Endothelial cell (in vitro differentiated cells): ENCODE measurements around the gene CFAP53. TPM values are rescaled to one million over a fixed set of nuclear protein-coding genes. Genes with fewer than 3 reads are reported as not detected.
A peak's percentile ranks its signal among the peaks of the same experiment; 100 is the strongest.

Experiments
- DNase-seq: peaks from one replicate; pipeline ENCODE4 v3.0.0; 2021; ENCODE audit warnings: low spot score
- H3K27ac Mint-ChIP-seq: one replicate; pipeline ENCODE4 v1.8.0; 2021; ENCODE audit warnings: mixed read lengths, inconsistent platforms; ENCODE audit not compliant: unreplicated experiment
- H3K27me3 Mint-ChIP-seq: one replicate; pipeline ENCODE4 v1.8.0; 2021; ENCODE audit warnings: mild to moderate bottlenecking, moderate library complexity, mixed read lengths, inconsistent platforms; ENCODE audit not compliant: unreplicated experiment
- H3K36me3 Mint-ChIP-seq: one replicate; pipeline ENCODE4 v1.8.0; 2021; ENCODE audit warnings: mild to moderate bottlenecking, low read depth, mixed read lengths, inconsistent platforms; ENCODE audit not compliant: unreplicated experiment
- H3K4me1 Mint-ChIP-seq: one replicate; pipeline ENCODE4 v1.8.0; 2021; ENCODE audit warnings: mild to moderate bottlenecking, mixed read lengths, inconsistent platforms; ENCODE audit not compliant: unreplicated experiment
- H3K4me3 Mint-ChIP-seq: one replicate; pipeline ENCODE4 v1.8.0; 2021; ENCODE audit warnings: mild to moderate bottlenecking, mixed read lengths, inconsistent platforms; ENCODE audit not compliant: unreplicated experiment
- H3K9me3 Mint-ChIP-seq: one replicate; pipeline ENCODE4 v1.8.0; 2021; ENCODE audit warnings: mixed read lengths, inconsistent platforms; ENCODE audit not compliant: unreplicated experiment
- long read RNA-seq: library from polyadenylated mRNA; unstranded; transcript quantifications from one replicate; pipeline ENCODE4 v2.0.0, GENCODE V29; 2020; ENCODE audit not compliant: unreplicated experiment
- total RNA-seq: library from RNA; stranded (reverse); fragmentation: NEBNext Ultra II Directional; extraction: Animal tissue kit (Norgen Biotek cat#: 25700); gene quantifications from one replicate; pipeline ENCODE4 v1.2.1, GENCODE V29; 2021; ENCODE audit not compliant: unreplicated experiment
- TF ChIP-seq, protein P1 (sequence below): fragments of 200-600 bp; sonication (generic); IDR thresholded peaks from one replicate; pipeline ENCODE4 v1.5.0; 2021; ENCODE audit warnings: antibody characterized with exemption; ENCODE audit not compliant: unreplicated experiment

The CFAP53 gene, protein sequence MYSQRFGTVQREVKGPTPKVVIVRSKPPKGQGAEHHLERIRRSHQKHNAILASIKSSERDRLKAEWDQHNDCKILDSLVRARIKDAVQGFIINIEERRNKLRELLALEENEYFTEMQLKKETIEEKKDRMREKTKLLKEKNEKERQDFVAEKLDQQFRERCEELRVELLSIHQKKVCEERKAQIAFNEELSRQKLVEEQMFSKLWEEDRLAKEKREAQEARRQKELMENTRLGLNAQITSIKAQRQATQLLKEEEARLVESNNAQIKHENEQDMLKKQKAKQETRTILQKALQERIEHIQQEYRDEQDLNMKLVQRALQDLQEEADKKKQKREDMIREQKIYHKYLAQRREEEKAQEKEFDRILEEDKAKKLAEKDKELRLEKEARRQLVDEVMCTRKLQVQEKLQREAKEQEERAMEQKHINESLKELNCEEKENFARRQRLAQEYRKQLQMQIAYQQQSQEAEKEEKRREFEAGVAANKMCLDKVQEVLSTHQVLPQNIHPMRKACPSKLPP
- 0.56 TPM for total RNA-seq
- long read RNA-seq, partial matches to known transcripts, result 2 of 2 reads
- long read RNA-seq, other reads (novel, unspliced or antisense), result 0 of 2 reads

DNA sequence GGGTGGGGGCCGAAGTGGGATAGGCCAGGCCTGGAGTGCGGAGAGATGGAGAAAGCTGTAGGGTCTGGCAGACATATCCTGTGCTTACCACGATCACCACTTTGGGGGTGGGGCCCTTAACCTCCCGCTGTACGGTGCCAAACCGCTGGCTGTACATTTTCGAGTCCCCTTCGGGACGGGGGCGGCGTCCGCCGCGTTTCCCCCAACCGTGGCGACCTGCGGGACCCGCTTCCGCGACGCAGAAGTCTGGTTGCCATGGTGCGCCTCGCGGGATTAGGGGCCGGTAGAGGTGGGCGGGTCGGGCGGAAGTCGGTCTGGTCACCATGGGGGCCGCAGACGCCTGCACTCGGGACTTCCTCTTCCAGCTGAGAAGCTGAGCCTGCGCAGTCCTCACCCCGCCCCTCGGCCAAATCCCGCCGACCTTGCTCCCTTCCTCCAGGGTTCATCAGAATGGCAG lies at the start of gene CFAP53:
CFAP53 (minus strand) TSS at position 248 of the 457 bp plus-strand sequence; CDS start at position 157, 91 bp downstream.
- H3K36me3 Mint-ChIP-seq, result peaks cover 11% of the 10 kb centered on the region
- H3K9me3 Mint-ChIP-seq, result no peaks in the 10 kb centered on the region
- TF ChIP-seq, protein P1, sequence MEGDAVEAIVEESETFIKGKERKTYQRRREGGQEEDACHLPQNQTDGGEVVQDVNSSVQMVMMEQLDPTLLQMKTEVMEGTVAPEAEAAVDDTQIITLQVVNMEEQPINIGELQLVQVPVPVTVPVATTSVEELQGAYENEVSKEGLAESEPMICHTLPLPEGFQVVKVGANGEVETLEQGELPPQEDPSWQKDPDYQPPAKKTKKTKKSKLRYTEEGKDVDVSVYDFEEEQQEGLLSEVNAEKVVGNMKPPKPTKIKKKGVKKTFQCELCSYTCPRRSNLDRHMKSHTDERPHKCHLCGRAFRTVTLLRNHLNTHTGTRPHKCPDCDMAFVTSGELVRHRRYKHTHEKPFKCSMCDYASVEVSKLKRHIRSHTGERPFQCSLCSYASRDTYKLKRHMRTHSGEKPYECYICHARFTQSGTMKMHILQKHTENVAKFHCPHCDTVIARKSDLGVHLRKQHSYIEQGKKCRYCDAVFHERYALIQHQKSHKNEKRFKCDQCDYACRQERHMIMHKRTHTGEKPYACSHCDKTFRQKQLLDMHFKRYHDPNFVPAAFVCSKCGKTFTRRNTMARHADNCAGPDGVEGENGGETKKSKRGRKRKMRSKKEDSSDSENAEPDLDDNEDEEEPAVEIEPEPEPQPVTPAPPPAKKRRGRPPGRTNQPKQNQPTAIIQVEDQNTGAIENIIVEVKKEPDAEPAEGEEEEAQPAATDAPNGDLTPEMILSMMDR, result no peak
- H3K27ac Mint-ChIP-seq, result peak within 1 kb of the TSS; percentile 93
- H3K27me3 Mint-ChIP-seq, result peaks cover 6% of the 10 kb centered on the region
- peak; percentile 91 for DNase-seq
- H3K4me1 Mint-ChIP-seq, result peaks cover 11% of the 10 kb centered on the region
- peak within 1 kb of the TSS; percentile 89 for H3K4me3 Mint-ChIP-seq

DNA sequence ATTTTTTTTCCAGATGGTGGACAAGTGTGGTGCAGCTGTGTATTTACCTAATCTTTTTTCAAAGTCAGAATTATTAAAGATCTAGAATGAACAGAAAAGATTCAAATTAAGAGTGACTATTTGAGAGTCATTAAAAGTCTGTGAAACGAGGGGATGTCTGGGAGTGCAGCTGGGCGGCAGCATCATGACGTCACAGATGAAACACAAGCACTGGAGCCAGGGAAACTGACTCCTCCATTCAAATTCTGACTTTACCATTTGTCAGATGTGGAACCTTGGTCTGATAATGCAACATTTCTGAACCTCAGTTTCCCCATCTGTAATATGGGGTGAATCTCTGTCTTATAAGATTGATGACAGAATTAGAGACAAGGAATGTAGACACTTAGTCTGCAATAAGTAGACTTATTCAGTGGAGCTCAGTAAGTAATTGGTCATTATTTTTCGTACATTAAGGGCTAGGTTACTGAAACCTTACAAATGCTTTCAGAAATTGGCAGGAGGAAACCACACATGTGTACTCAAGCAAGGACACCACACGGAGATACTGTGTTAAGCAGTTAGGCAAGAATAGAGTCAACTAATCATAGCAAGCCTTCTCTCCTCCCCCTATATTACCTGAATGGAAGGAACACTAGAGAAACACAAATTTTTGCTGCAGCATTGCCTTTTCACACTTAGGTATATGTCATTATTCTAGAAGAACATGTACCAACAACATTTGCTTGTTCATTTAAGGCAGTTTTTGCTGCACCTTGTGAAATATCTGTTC lies 49.0 kb upstream of the CFAP53 start:
- H3K27ac Mint-ChIP-seq, result no peak overlapping the region
- H3K27me3 Mint-ChIP-seq, result peaks cover 3% of the 10 kb centered on the region
- no peaks in the 10 kb centered on the region for H3K36me3 Mint-ChIP-seq
- no peak overlapping the region for H3K4me3 Mint-ChIP-seq
- no peaks in the 10 kb centered on the region for H3K4me1 Mint-ChIP-seq
- TF ChIP-seq, protein P1, result no peak
- no peaks in the 10 kb centered on the region for H3K9me3 Mint-ChIP-seq
- no peak for DNase-seq

DNA sequence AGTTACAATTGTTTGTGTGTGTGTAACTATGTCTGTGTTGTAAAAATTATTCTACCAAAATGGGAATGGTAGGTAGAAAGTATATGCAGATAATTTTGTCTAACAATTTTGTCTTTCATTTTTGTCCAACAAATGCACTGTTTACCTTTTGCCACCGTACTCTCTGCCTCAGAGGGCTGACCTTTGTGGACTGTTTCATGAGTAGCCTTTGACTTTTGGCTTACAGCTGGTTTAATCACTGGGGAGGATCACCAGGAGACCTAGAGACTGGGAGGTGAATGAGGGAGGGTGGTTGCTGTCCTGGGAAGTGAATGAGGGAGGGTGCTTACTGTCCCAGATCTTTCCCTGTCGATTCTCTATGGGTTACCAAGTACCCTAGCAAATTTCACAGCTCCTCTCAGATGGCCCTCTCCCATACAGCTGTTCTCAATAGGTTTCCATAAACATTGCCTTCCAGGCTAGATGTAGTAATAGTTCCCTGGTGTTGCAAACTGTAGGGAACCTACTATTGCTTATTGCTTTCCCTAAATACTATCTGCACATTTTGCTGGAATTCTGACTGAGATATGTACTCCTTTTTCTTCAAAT lies 47.7 kb upstream of the CFAP53 start:
- Mint-ChIP-seq H3K4me3 (no peak overlapping the region), H3K27me3 (peaks cover 3% of the 10 kb centered on the region), H3K4me1 (no peaks in the 10 kb centered on the region), H3K27ac (no peak overlapping the region), H3K36me3 (no peaks in the 10 kb centered on the region), H3K9me3 (no peaks in the 10 kb centered on the region)
- no peak for DNase-seq
- TF ChIP-seq, protein P1, result no peak

DNA sequence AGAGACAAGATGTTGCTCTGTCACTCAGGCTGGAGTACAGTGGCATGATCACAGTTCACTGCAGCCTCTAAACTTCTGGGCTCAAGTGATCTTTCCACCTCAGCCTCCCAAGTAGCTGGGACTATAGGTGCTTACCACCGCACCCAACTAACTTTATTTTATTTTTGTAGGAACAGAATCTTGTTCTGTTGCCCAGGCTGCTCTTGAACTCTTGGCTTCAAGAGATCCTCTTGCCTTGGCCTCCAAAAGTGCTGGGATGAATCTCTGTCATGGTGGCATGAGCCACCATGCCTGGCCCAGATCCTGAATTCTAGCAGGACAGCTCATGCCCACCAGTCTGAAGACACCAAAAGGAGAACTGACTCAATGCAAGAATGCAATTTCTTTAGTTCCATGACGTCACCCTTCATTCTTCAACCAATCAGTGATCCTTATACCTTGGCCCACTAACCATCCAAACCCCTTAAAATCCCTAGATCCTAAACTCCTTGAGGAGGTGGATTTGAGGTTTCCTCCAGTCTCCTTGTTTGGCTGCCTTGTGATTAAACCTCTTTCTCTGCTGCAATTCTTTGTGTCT lies 46.8 kb upstream of the CFAP53 start:
- TF ChIP-seq, protein P1, result no peak
- H3K4me3 Mint-ChIP-seq, result no peak overlapping the region
- DNase-seq, result no peak
- H3K27me3 Mint-ChIP-seq, result peaks cover 3% of the 10 kb centered on the region
- no peaks in the 10 kb centered on the region for H3K4me1 Mint-ChIP-seq
- no peaks in the 10 kb centered on the region for H3K36me3 Mint-ChIP-seq
- H3K27ac Mint-ChIP-seq, result no peak overlapping the region
- no peaks in the 10 kb centered on the region for H3K9me3 Mint-ChIP-seq
